A549 (cell line): ENCODE data around the gene NEK11. TPM values are rescaled to one million over a fixed set of nuclear protein-coding genes. Genes with fewer than 3 reads are reported as not detected.

Experiments used
- ATAC-seq, 2 experiments: fragments of 200-7000 bp in 1 of 2; fragments of >200 bp in 1 of 2; cut with Nextera tagmentation in 1 of 2; cut with Tn5 transposase in 1 of 2; 3 replicates each; pipeline versions ENCODE4 v1.8.0 to v1.9.1; 2018 to 2020; ENCODE audit warnings: mild to moderate bottlenecking in 1 of 2, moderate library complexity in 1 of 2
- CTCF ChIA-PET: fragments of 300-600 bp; sonication (Branson Sonifier 250); formaldehyde crosslinking; extraction: SDS; loops from one replicate; lab custom pipeline; 2021; ENCODE audit warnings: antibody characterized with exemption, inconsistent platforms; lab: Yijun Ruan, JAX
- POLR2A ChIA-PET: fragments of 350-600 bp; formaldehyde crosslinking; extraction: SDS; loops from one replicate; lab custom pipeline; 2021; ENCODE audit warnings: antibody characterized with exemption, inconsistent platforms; lab: Yijun Ruan, JAX
- DNase-seq, 2 experiments: peaks; one replicate each; pipeline versions ENCODE4 v3.0.0 to v3.0.0-alpha.2; 2011 to 2016; ENCODE audit warnings: low read depth in 1 of 2, low spot score in 1 of 2
- FAIRE-seq: peaks from 2 replicates; lab custom pipeline; 2011; peaks lifted over from hg19 to GRCh38; lab: Jason Lieb, UNC
- H3K27ac ChIP-seq, 2 experiments: fragments of >200 bp; sonication (Bioruptor Twin); formaldehyde crosslinking; 3 replicates each; pipeline ENCODE4 v1.5.1; 2016 to 2017
- H3K4me1 ChIP-seq: fragments of >200 bp; sonication (Bioruptor Twin); formaldehyde crosslinking; 3 replicates; pipeline ENCODE4 v1.6.1; 2016
- H3K4me2 ChIP-seq: fragments of >200 bp; sonication (Bioruptor Twin); formaldehyde crosslinking; 3 replicates; pipeline ENCODE4 v1.6.1; 2016
- H3K4me3 ChIP-seq: fragments of >200 bp; sonication (Bioruptor Twin); formaldehyde crosslinking; 3 replicates; pipeline ENCODE4 v1.5.1; 2016
- H3K9me3 ChIP-seq: fragments of >200 bp; sonication (Bioruptor Twin); formaldehyde crosslinking; 3 replicates; pipeline ENCODE4 v1.6.1; 2016
- CBX2 ChIP-seq: fragments of 200-600 bp; sonication (generic); IDR thresholded peaks from 2 replicates; pipeline ENCODE4 v1.6.1; 2016; ENCODE audit warnings: low read depth, mild to moderate bottlenecking, borderline replicate concordance
- EHMT2 ChIP-seq: fragments of 200-600 bp; sonication (generic); IDR thresholded peaks from 2 replicates; pipeline ENCODE4 v1.6.1; 2016; ENCODE audit warnings: antibody characterized with exemption, low read depth, mild to moderate bottlenecking, moderate library complexity
- ELK1 ChIP-seq: fragments of 150-350 bp; IDR thresholded peaks from 2 replicates; pipeline ENCODE4 v1.6.1; 2014; ENCODE audit warnings: low read depth, mild to moderate bottlenecking, low read length
- EP300 ChIP-seq, 2 experiments: fragments of >200 bp; sonication (Bioruptor Twin); formaldehyde crosslinking; IDR thresholded peaks; 2 replicates in 1 of 2; 3 replicates in 1 of 2; pipeline ENCODE4 v1.6.1; 2016 to 2017
- ESRRA ChIP-seq: fragments of 150-350 bp; IDR thresholded peaks from 2 replicates; pipeline ENCODE4 v1.6.1; 2014; ENCODE audit warnings: mild to moderate bottlenecking, low read length, borderline replicate concordance
- HEYL ChIP-seq: fragments of 250-450 bp; sonication (Bioruptor Pico); IDR thresholded peaks from 2 replicates; pipeline ENCODE4 v1.8.0; 2021; ENCODE audit warnings: mild to moderate bottlenecking, moderate library complexity
- HOXA7 ChIP-seq: fragments of 250-450 bp; sonication (Bioruptor Pico); IDR thresholded peaks from 2 replicates; pipeline ENCODE4 v1.5.0; 2020; ENCODE audit warnings: mild to moderate bottlenecking, moderate library complexity
- HOXB5 ChIP-seq: fragments of 250-450 bp; sonication (Bioruptor Pico); IDR thresholded peaks from 2 replicates; pipeline ENCODE4 v1.5.0; 2020; ENCODE audit warnings: mild to moderate bottlenecking, moderate library complexity
- RAD21 ChIP-seq, 2 experiments: fragments of >200 bp in 1 of 2; sonication (Bioruptor Twin) in 1 of 2; formaldehyde crosslinking in 1 of 2; IDR thresholded peaks in 1 of 2; conservative IDR thresholded peaks in 1 of 2; 2 replicates in 1 of 2; 3 replicates in 1 of 2; pipeline ENCODE4 v1.6.1; 2012 to 2018; ENCODE audit warnings: inconsistent platforms in 1 of 2
- TFCP2L1 ChIP-seq: fragments of 250-450 bp; sonication (Bioruptor Pico); IDR thresholded peaks from 2 replicates; pipeline ENCODE4 v1.5.0; 2021; ENCODE audit warnings: mild to moderate bottlenecking
- ZNF302 ChIP-seq: fragments of 250-450 bp; sonication (Bioruptor Pico); IDR thresholded peaks from 2 replicates; pipeline ENCODE4 v1.9.0; 2021; ENCODE audit warnings: inconsistent platforms, mild to moderate bottlenecking, moderate library complexity
- WGBS: methylation state at CpG from one replicate; pipeline ENCODE4 v1.1.6; 2017; ENCODE audit errors: missing lambda C conversion rate; 5-methylcytosine and 5-hydroxymethylcytosine counted together
- polyA plus RNA-seq, 4 experiments: library from polyadenylated mRNA; depleted of rRNA in 3 of 4; stranded (reverse); fragments of >200 nt; fragmentation: RNase III in 1 of 4; extraction: RNeasy Plus Mini Kit Qiagen cat#74134 plus additional on column Dnase treatment in 1 of 4; gene quantifications; 2 replicates in 3 of 4; 3 replicates in 1 of 4; pipeline ENCODE4 v1.2.3, GENCODE V29; 2011 to 2017
- TF ChIP-seq, protein P1 (sequence below): fragments of 250-450 bp; sonication (Bioruptor Pico); IDR thresholded peaks from 2 replicates; pipeline ENCODE4 v1.5.0; 2021; ENCODE audit warnings: mild to moderate bottlenecking, moderate library complexity, borderline replicate concordance

Gene NEK11
- polyA plus RNA-seq, 2 of the 4 experiments (the other 2 are of a cell fraction) = 5.8 to 8.9 TPM

DNA sequence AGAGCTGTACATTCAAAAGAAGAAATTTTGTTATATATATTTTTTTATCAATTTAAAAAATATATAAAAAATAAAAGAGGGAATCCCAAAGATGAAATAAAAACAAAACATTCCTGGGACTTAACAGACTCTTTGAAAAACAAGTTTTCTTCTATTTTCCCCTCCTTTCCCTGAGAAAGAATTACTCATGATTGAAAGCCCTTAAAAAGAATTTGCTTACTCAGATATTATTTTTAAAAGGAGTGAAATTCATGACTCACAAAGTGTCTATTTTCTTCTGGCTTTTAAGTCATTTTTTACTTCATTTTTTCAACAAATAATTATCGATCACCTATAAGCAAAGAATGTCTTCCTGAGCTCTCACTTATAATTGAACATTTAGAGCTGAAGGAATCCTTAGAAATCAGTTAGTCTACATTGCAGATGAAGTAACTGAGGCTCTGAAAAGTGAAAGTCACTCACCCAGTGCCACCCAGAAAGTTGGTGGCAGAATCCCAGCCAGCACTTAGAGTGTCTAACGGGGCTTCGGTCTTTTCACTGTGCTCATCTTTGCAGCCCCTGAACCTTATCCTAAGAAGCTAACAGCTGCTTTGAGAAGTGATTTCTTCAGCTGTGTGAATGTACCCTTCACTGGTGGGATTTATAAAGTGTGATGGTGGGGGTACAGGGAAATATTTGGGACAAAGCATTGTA, 312.4 kb downstream of the NEK11 start:
- WGBS = 70% methylated on average over 3 of the region's 3 CpGs
- H3K4me1 ChIP-seq = 0 out of 3 replicates have a peak, but pooled peaks cover 3% of the 10 kb centered on the region
- no peak overlapping the region for H3K27ac ChIP-seq
- TF ChIP-seq TFCP2L1 (CRISPR knock-in tag) = no peak
- no peak for TF ChIP-seq ESRRA
- TF ChIP-seq HOXB5 = no peak
- TF ChIP-seq, all 56 proteins: peak for 0
- Histone ChIP-seq H3K4me3 (no peak overlapping the region), H3K4me2 (no peak overlapping the region), H3K9me3 (no peaks in the 10 kb centered on the region)
- FAIRE-seq (no peak), ATAC-seq (no peak), DNase-seq (no peak)
- POLR2A ChIA-PET = no interaction called here
- CTCF ChIA-PET = interaction anchor here (0.6 kb wide), 1 partner anchor 790 kb away, joined by 4 read pairs; no protein-coding TSS in a partner anchor

DNA sequence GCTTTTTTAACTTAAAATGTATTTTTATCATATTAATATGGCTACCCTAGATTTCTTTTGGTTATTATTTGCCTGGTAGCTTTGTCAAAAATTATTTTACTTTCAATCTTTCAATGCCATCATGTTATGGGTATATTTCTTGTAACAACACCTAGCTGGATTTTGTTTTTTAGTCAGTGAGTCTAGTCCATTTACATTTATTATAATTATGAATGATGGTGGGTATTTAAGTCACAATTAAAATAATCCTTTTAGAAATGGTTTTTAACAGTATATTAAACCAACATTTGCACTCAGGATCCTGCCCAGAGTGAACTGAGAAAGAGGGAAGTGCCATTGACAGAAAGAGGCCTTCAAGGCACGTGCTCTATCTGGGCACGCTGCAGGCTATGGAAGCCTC, 315.1 kb downstream of the NEK11 start:
- no peak overlapping the region for H3K27ac ChIP-seq
- ATAC-seq (no peak), FAIRE-seq (no peak), DNase-seq (no peak)
- POLR2A ChIA-PET = no interaction called here
- H3K4me2 ChIP-seq = no peak overlapping the region
- CTCF ChIA-PET = interaction anchor here (0.8 kb wide), 1 partner anchor 89 kb away, joined by 3 read pairs; no protein-coding TSS in a partner anchor
- H3K9me3 ChIP-seq = no peaks in the 10 kb centered on the region
- 0 out of 3 replicates have a peak, but pooled peaks cover 3% of the 10 kb centered on the region for H3K4me1 ChIP-seq
- no peak overlapping the region for H3K4me3 ChIP-seq
- TF ChIP-seq ELK1 = no peak
- TF ChIP-seq, protein P1, sequence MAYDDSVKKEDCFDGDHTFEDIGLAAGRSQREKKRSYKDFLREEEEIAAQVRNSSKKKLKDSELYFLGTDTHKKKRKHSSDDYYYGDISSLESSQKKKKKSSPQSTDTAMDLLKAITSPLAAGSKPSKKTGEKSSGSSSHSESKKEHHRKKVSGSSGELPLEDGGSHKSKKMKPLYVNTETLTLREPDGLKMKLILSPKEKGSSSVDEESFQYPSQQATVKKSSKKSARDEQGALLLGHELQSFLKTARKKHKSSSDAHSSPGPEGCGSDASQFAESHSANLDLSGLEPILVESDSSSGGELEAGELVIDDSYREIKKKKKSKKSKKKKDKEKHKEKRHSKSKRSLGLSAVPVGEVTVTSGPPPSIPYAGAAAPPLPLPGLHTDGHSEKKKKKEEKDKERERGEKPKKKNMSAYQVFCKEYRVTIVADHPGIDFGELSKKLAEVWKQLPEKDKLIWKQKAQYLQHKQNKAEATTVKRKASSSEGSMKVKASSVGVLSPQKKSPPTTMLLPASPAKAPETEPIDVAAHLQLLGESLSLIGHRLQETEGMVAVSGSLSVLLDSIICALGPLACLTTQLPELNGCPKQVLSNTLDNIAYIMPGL (CRISPR knock-in tag) = no peak
- no peak for TF ChIP-seq CBX2
- TF ChIP-seq EP300 (IDR thresholded peaks at IDR 0.05) = no peak
- TF ChIP-seq EHMT2 = no peak
- 89% methylated on average over 2 of the region's 2 CpGs for WGBS

DNA sequence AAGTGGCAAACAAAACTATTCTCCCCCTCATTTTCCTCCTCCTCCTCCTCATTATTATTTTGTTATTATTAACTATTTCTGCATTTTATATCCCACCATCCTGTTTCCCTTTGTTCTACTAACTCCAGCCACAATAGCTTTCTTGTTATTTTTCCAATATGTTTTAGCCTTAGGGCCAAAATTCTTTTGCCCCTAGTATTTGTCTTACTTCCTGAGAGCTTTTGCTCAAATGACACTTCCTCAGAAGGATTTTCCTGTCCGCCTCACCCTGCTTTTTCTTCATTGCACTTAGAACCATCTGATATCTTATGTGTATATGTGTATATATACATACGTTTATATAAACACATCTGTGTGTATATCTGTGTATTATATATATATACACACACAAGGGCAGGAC, 322.2 kb downstream of the NEK11 start:
- WGBS = 75% methylated on average over 2 of the region's 2 CpGs
- Histone ChIP-seq H3K27ac (peak overlapping the region in 1 of 2 experiments; percentile 87; a peak in 2 of 6 replicates), H3K4me1 (peaks cover 46% of the 10 kb centered on the region), H3K4me3 (no peak overlapping the region), H3K4me2 (no peak overlapping the region), H3K9me3 (no peaks in the 10 kb centered on the region)
- no peak for ATAC-seq
- no peak for TF ChIP-seq RAD21 (conservative IDR thresholded peaks at IDR 0.05 in 1 of 2, IDR thresholded peaks at IDR 0.05 in 1 of 2)
- TF ChIP-seq ZNF302 (CRISPR knock-in tag) = no peak
- no peak for TF ChIP-seq ESRRA
- FAIRE-seq = no peak
- ChIA-PET POLR2A (interaction anchor here (1.1 to 2.4 kb wide), 2 partner anchors 17 to 33 kb away, joined by 4 to 10 read pairs; partner anchors contain the start of gene NUDT16), CTCF (no interaction called here)
- DNase-seq = no peak

DNA sequence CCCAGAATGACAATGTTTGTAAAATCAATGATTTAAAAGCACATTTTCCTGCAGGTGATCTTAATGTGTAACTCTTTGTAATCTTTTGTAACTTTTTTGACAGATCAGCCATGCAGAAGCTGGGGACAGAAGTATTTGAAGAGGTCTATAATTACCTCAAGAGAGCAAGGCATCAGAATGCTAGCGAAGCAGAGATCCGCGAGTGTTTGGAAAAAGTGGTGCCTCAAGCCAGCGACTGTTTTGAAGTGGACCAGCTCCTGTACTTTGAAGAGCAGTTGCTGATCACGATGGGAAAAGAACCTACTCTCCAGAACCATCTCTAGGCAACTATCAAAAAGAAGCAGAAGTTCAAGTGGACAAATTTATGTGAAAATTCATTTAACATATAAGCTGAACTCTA, 322.8 kb downstream of the NEK11 start:
- 89% methylated on average over 5 of the region's 5 CpGs for WGBS
- H3K9me3 ChIP-seq = no peaks in the 10 kb centered on the region
- peaks cover 50% of the 10 kb centered on the region for H3K4me1 ChIP-seq
- CTCF ChIA-PET = no interaction called here
- POLR2A ChIA-PET = interaction anchor here (1.0 to 2.4 kb wide), 3 partner anchors 12 to 32 kb away, joined by 3 to 10 read pairs (median 4); partner anchors contain the start of gene NUDT16
- ATAC-seq = no peak
- no peak for DNase-seq
- no peak overlapping the region for H3K4me3 ChIP-seq
- peak overlapping the region; percentile 47 to 87 for H3K27ac ChIP-seq
- no peak for TF ChIP-seq HOXA7 (CRISPR knock-in tag)
- no peak for TF ChIP-seq HEYL
- FAIRE-seq = no peak
- peak overlapping the region; percentile 62 for H3K4me2 ChIP-seq
